ENCODE results near the gene SRGN.

DNA sequence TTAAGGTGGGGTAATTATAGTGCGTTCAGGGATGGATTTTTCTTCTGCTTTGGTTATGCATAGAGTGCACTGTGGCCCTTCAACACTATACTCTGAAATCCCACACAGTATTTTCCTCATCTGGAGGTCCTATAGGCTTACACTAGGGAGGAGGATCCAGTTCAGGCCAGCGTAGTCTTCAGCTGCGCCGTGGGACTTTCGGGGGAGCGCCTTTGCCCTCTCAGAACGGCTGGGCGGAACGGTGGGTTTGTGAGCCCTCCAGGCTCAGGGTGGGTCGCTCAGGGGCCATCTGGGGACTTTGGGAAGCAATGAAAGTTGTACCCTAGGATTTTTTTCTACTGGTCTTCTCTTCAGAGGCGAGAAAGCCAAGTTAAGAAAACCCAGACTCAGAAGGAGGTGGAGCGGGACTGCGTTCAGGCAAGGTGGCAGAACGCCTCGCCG is 35.4 kb downstream of the SRGN start:
- TF ChIP-seq, protein P1, sequence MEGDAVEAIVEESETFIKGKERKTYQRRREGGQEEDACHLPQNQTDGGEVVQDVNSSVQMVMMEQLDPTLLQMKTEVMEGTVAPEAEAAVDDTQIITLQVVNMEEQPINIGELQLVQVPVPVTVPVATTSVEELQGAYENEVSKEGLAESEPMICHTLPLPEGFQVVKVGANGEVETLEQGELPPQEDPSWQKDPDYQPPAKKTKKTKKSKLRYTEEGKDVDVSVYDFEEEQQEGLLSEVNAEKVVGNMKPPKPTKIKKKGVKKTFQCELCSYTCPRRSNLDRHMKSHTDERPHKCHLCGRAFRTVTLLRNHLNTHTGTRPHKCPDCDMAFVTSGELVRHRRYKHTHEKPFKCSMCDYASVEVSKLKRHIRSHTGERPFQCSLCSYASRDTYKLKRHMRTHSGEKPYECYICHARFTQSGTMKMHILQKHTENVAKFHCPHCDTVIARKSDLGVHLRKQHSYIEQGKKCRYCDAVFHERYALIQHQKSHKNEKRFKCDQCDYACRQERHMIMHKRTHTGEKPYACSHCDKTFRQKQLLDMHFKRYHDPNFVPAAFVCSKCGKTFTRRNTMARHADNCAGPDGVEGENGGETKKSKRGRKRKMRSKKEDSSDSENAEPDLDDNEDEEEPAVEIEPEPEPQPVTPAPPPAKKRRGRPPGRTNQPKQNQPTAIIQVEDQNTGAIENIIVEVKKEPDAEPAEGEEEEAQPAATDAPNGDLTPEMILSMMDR (IDR thresholded peaks at IDR 0.05): no peak
- no peak for TF ChIP-seq POLR2AphosphoS5 (IDR thresholded peaks at IDR 0.05; ENCODE audit: insufficient read depth in 1 of 2, low read depth in 1 of 2)
